ENCODE measurements around the gene OR4C16. TPM values are rescaled to one million over a fixed set of nuclear protein-coding genes. Genes with fewer than 3 reads are reported as not detected.

Gene OR4C16
- total RNA-seq, 1 experiment from 2014 or later, result not detected

DNA sequence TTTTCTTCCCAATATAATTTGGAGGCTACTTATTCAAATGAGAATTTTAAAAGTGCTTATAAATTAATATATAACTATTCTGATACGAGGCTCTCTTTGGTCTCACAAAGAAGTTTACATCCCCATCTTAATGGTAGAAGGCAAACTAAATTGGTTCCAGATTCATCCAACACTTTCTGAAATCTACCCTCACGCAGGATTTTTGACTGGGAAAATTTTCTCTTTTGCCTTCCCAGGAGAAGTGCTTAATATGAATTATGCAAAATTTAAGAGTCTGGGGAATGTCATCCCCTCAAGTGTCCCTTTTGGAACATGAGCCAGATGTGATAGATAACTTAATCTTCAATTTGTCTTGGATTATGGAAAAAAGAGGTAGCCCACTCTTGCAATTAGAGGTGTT, 35.6 kb downstream of the OR4C16 start, which contains the start of gene OR4C11:
Gene OR4C11 (minus strand): TSS at position 101 of the 400 bp plus-strand sequence. CDS start 3,272 bp downstream, outside the sequence.
- Mint-ChIP-seq H3K27ac (ENCODE audit: unreplicated experiment) (no peak within 1 kb of the TSS), H3K4me1 (ENCODE audit: low read depth, unreplicated experiment) (no peaks in the 10 kb centered on the region), H3K4me3 (ENCODE audit: unreplicated experiment) (no peak within 1 kb of the TSS), H3K27me3 (ENCODE audit: insufficient read depth, unreplicated experiment) (no peaks in the 10 kb centered on the region), H3K36me3 (ENCODE audit: insufficient read depth, unreplicated experiment) (no peaks in the 10 kb centered on the region), H3K9me3 (ENCODE audit: unreplicated experiment) (peaks cover 10% of the 10 kb centered on the region)
- H3K9me3 ChIP-seq, result no peaks in the 10 kb centered on the region
- CTCF ChIA-PET, result no interaction called here
- POLR2A ChIA-PET, result no interaction called here
- TF ChIP-seq, protein P1, sequence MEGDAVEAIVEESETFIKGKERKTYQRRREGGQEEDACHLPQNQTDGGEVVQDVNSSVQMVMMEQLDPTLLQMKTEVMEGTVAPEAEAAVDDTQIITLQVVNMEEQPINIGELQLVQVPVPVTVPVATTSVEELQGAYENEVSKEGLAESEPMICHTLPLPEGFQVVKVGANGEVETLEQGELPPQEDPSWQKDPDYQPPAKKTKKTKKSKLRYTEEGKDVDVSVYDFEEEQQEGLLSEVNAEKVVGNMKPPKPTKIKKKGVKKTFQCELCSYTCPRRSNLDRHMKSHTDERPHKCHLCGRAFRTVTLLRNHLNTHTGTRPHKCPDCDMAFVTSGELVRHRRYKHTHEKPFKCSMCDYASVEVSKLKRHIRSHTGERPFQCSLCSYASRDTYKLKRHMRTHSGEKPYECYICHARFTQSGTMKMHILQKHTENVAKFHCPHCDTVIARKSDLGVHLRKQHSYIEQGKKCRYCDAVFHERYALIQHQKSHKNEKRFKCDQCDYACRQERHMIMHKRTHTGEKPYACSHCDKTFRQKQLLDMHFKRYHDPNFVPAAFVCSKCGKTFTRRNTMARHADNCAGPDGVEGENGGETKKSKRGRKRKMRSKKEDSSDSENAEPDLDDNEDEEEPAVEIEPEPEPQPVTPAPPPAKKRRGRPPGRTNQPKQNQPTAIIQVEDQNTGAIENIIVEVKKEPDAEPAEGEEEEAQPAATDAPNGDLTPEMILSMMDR (IDR thresholded peaks at IDR 0.05; ENCODE audit: insufficient read depth in 1 of 2, low read depth in 1 of 2, low read length in 1 of 2, severe bottlenecking in 1 of 2, unreplicated experiment in 1 of 2), result no peak
- H3K4me3 ChIP-seq (ENCODE audit: low read depth, low read length), result no peak within 1 kb of the TSS
- BruUV-seq (replicated peaks), result no TSS peak
- no peaks in the 10 kb centered on the region for H3K36me3 ChIP-seq (ENCODE audit: control insufficient read depth, insufficient read depth, low read length)
- no peaks in the 10 kb centered on the region for H3K27me3 ChIP-seq (replicated peaks; ENCODE audit: control insufficient read depth, insufficient read depth, low read length)
- DNase-seq, result no peak
- no peaks in the 10 kb centered on the region for H3K4me1 ChIP-seq
- intact Hi-C loops (cut with micrococcal nuclease; ENCODE audit: unreplicated experiment), result no loop called here

Other genes starting within 250 kb of the OR4C16 start
- gene OR4A16, start 228.9 kb upstream of the OR4C16 start, total RNA-seq (2022), result not detected in 2 replicates
- not detected in 2 replicates for gene OR4A15, start 204.2 kb upstream of the OR4C16 start, total RNA-seq (2022)
- not detected in 2 replicates for gene OR4C15, start 17.7 kb upstream of the OR4C16 start, total RNA-seq (2022)
- gene OR4C11, start 35.5 kb downstream of the OR4C16 start, total RNA-seq (2022), result not detected in 2 replicates
- gene OR4P4, start 63.0 kb downstream of the OR4C16 start, total RNA-seq (2022), result not detected in 2 replicates
- not detected in 2 replicates for gene OR4S2, start 76.2 kb downstream of the OR4C16 start, total RNA-seq (2022)
- gene OR4C6, start 90.1 kb downstream of the OR4C16 start, total RNA-seq (2022), result not detected in 2 replicates
- gene OR5D13, start 201.3 kb downstream of the OR4C16 start, total RNA-seq (2022), result not detected in 2 replicates
- gene OR5D14, start 223.4 kb downstream of the OR4C16 start, total RNA-seq (2022), result not detected in 2 replicates
- not detected in 2 replicates for gene OR5L1, start 239.2 kb downstream of the OR4C16 start, total RNA-seq (2022)
- gene OR5D18, start 247.5 kb downstream of the OR4C16 start, total RNA-seq (2022), result not detected in 2 replicates